GM23248 (cell line): ENCODE measurements around the gene APOBEC3A.

ENCODE experiments used
- EZH2 ChIP-seq: fragments of 200-600 bp; sonication (generic); IDR thresholded peaks from 2 replicates; pipeline ENCODE4 v1.6.1; 2018; ENCODE audit warnings: antibody characterized with exemption, mild to moderate bottlenecking; ENCODE audit not compliant: insufficient read depth, poor library complexity, severe bottlenecking
- EZH2phosphoT487 ChIP-seq: fragments of 200-600 bp; sonication (generic); IDR thresholded peaks from 2 replicates; pipeline ENCODE4 v1.6.1; 2018; ENCODE audit warnings: antibody characterized with exemption, moderate library complexity, mild to moderate bottlenecking, low read depth; ENCODE audit not compliant: insufficient read depth

DNA sequence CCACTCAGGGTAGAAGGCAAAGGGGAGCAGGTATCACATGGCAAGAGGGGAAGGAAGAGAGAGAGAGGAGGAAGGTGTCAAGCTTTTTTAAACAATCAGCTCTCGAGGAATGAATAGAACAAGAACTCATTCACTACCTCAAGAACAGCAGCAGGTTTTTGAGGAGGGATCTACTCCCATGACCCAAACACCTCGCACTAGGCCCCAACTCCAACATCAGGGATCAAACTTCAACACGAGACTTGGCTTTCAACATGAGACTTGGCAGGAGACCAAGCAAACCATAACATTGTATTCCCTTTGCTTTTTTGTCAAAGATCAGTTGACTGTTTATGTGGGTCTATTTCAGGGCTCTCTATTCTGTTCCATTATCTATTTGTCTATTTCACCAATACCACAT, 26.9 kb upstream of the APOBEC3A start:
- TF ChIP-seq EZH2phosphoT487 (no peak), EZH2 (no peak)
